Measurements from ENCODE around the gene PGAP2. TPM values are rescaled to one million over a fixed set of nuclear protein-coding genes. Genes with fewer than 3 reads are reported as not detected.
A peak's percentile ranks its signal among the peaks of the same experiment; 100 is the strongest.

Gene PGAP2
- total RNA-seq, 1 donor from 2014 or later: 20.3 TPM

DNA sequence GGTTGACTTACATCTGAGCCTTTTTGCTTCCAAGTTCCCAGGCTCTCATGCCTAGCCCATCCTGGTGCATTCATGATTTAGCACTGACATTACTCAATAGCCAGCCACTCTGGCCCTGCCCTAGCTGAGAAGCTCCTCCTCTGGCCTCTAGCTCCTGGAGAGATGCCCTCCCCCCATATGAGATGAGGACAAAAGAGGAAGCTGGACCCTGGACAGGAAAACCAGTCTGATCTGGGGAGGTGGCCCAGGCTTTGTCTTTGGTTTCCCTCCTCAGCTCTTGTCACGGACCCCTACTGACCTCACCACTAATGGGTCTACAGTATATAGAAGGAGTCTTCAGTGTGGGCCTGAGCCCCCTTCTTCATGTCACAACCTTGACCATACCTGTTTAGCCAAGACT is 29.4 kb downstream of the PGAP2 start:
- TF ChIP-seq, protein P1, sequence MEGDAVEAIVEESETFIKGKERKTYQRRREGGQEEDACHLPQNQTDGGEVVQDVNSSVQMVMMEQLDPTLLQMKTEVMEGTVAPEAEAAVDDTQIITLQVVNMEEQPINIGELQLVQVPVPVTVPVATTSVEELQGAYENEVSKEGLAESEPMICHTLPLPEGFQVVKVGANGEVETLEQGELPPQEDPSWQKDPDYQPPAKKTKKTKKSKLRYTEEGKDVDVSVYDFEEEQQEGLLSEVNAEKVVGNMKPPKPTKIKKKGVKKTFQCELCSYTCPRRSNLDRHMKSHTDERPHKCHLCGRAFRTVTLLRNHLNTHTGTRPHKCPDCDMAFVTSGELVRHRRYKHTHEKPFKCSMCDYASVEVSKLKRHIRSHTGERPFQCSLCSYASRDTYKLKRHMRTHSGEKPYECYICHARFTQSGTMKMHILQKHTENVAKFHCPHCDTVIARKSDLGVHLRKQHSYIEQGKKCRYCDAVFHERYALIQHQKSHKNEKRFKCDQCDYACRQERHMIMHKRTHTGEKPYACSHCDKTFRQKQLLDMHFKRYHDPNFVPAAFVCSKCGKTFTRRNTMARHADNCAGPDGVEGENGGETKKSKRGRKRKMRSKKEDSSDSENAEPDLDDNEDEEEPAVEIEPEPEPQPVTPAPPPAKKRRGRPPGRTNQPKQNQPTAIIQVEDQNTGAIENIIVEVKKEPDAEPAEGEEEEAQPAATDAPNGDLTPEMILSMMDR (IDR thresholded peaks at IDR 0.05): no peak
- no peaks in the 10 kb centered on the region for H3K27me3 Mint-ChIP-seq (ENCODE audit: unreplicated experiment)

DNA sequence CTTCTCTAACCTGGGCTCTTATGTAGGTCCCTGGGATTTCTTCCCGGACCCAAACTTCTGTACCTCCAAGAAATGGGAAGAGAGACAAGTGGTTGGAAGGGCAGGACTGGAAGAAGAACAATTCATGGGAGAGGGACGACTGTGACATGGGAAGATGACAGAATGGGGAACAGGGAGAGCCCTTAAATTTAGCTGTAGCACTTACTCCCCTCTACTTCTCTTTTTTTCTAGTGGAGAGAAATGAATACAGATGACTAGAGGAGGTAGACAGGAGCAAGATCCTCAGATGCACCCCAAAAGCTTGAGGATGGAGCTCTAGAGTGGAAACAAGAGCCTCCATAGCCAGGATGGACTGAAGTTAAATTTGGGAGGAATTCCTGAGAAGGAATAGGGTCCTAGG is 30.1 kb downstream of the PGAP2 start:
- Mint-ChIP-seq H3K27me3 (ENCODE audit: unreplicated experiment) (no peaks in the 10 kb centered on the region), H3K4me3 (ENCODE audit: unreplicated experiment) (no peak overlapping the region), H3K9me3 (ENCODE audit: unreplicated experiment) (no peaks in the 10 kb centered on the region), H3K36me3 (ENCODE audit: unreplicated experiment) (no peaks in the 10 kb centered on the region), H3K4me1 (ENCODE audit: unreplicated experiment) (peaks cover 44% of the 10 kb centered on the region), H3K27ac (ENCODE audit: unreplicated experiment) (no peak overlapping the region)
- DNase-seq (ENCODE audit: extremely low spot score, unreplicated experiment): no peak
- TF ChIP-seq, protein P1 (IDR thresholded peaks at IDR 0.05): no peak

More for the DNA sequence above, 29.4 kb downstream of the PGAP2 start:
- Mint-ChIP-seq H3K9me3 (ENCODE audit: unreplicated experiment) (no peaks in the 10 kb centered on the region), H3K4me1 (ENCODE audit: unreplicated experiment) (peaks cover 44% of the 10 kb centered on the region), H3K4me3 (ENCODE audit: unreplicated experiment) (no peak overlapping the region), H3K36me3 (ENCODE audit: unreplicated experiment) (no peaks in the 10 kb centered on the region), H3K27ac (ENCODE audit: unreplicated experiment) (no peak overlapping the region)
- DNase-seq (ENCODE audit: extremely low spot score, unreplicated experiment): no peak

DNA sequence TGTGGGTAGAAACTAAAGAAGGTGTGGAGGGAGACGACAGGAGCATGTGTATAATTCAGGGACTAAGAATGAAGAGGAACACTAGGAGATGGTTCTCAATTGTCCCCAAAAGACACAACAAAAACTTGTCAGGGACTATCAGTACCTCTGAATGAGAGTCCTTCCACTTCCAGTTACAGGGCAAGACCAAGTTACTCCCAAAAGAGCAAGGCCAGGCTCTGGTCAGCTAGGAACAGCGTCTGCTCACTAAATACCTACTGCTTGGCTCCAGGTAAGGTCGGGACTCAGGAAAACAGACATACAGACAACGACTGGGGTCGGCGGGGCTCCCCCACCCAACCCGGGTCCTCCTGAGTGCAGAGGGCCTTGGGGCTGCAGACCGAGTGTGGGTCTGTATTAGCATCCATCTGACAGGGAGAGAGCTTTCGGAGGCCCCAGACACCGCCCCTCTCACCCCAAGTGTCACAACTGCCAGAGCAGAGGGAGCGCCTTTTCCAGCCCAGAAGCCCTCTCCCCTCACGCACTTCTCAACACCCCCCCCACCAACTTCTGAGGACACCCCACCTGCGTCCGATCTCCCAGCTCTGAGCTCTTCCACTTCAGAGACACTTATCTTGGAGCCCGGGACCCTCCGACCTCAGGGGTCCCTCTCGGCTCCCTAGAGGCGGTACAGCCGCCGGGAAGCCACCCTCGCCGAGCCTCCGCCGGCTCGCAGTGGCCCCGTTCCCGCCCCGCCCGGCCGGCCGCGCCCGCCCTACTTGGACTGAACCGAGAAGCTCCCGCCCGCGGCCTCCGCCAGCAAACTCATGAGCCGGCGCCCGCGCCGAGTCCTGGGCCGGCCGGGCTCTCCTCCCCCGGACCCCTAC is 31.9 kb downstream of the PGAP2 start:
- peak; percentile 87 for DNase-seq (ENCODE audit: extremely low spot score, unreplicated experiment)
- H3K4me1 Mint-ChIP-seq (ENCODE audit: unreplicated experiment): peaks cover 33% of the 10 kb centered on the region
- no peaks in the 10 kb centered on the region for H3K9me3 Mint-ChIP-seq (ENCODE audit: unreplicated experiment)
- TF ChIP-seq, protein P1 (IDR thresholded peaks at IDR 0.05): no peak
- H3K36me3 Mint-ChIP-seq (ENCODE audit: unreplicated experiment): no peaks in the 10 kb centered on the region
- peak overlapping the region; percentile 83 for H3K4me3 Mint-ChIP-seq (ENCODE audit: unreplicated experiment)
- H3K27me3 Mint-ChIP-seq (ENCODE audit: unreplicated experiment): no peaks in the 10 kb centered on the region
- H3K27ac Mint-ChIP-seq (ENCODE audit: unreplicated experiment): peak overlapping the region; percentile 69

DNA sequence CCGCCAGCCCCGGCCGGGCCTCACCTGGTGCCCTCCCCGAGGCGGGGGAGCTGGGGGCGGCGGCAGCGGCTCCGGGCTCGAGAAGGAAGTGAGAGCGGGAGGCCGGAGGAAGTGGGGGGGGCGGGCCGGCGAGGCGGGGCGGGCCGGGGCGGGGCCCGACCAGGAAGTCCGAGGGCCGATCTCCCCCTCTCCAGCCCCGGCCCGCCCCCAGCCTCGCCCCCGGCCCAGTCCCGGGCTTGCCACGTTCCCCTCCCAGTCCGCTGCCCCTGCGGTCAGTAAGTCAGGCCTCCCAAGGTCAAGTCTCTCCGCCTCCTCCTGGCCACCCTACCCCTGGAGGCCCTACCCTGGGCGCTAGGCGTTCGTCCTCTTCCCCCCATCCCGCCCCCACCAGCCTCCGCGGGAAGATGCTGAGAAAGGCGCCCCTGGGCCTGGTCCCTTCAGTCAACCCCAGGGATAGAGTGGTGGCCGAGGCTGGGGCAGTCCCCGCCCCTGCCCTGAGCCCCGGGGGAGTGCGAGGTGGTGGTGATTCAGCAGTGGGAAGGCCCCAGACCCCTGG is 32.6 kb downstream of the PGAP2 start, which contains the start of gene RHOG:
RHOG (minus strand) TSS at position 90 of the 556 bp plus-strand sequence. CDS start 12,821 bp downstream, outside the sequence.
- peak; percentile 90 for DNase-seq (ENCODE audit: extremely low spot score, unreplicated experiment)
- H3K4me1 Mint-ChIP-seq (ENCODE audit: unreplicated experiment): peaks cover 28% of the 10 kb centered on the region
- TF ChIP-seq, protein P1 (IDR thresholded peaks at IDR 0.05): no peak
- no peaks in the 10 kb centered on the region for H3K9me3 Mint-ChIP-seq (ENCODE audit: unreplicated experiment)
- no peaks in the 10 kb centered on the region for H3K27me3 Mint-ChIP-seq (ENCODE audit: unreplicated experiment)
- H3K27ac Mint-ChIP-seq (ENCODE audit: unreplicated experiment): peak within 1 kb of the TSS; percentile 94
- H3K4me3 Mint-ChIP-seq (ENCODE audit: unreplicated experiment): peak within 1 kb of the TSS; percentile 83
- no peaks in the 10 kb centered on the region for H3K36me3 Mint-ChIP-seq (ENCODE audit: unreplicated experiment)
